ENCODE data around the gene WSB1.

DNA sequence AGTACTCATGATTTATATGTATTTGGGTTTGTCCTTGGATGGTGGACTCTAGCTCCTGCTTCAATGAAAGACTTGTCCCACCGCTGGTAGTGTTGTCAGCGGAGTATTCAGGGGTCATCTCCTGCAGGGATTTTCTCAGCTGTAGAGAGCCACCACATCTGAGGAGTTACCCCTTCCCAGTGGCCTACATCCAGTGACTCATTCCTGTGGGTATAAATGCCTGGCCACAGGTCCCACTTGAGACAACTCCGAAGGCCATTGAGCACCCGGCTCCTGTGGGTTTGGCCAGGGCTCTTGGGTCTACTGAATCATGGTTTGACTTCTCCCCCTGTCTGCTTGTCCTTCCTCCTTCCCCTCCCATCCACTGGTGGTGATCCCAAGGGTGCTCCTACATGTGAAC is 34.6 kb upstream of the WSB1 start:
- TF ChIP-seq PHB2 (IDR thresholded peaks at IDR 0.05; ENCODE audit: low read depth) (no peak), JUNB (CRISPR knock-in tag; conservative IDR thresholded peaks at IDR 0.05) (no peak), POLR2H (tag; IDR thresholded peaks at IDR 0.05; ENCODE audit: low read depth) (no peak), SPI1 (IDR thresholded peaks at IDR 0.05; ENCODE audit: borderline replicate concordance, low read depth, low read length) (no peak), HIVEP1 (CRISPR knock-in tag; IDR thresholded peaks at IDR 0.05) (no peak)
